NCI-H345 (cell line): ENCODE results near the gene ALDH1A1.

Experiments used
- DNase-seq: peaks from one replicate; lab custom pipeline; 2025; lab: John Stamatoyannopoulos, UW

ALDH1A1 gene

DNA sequence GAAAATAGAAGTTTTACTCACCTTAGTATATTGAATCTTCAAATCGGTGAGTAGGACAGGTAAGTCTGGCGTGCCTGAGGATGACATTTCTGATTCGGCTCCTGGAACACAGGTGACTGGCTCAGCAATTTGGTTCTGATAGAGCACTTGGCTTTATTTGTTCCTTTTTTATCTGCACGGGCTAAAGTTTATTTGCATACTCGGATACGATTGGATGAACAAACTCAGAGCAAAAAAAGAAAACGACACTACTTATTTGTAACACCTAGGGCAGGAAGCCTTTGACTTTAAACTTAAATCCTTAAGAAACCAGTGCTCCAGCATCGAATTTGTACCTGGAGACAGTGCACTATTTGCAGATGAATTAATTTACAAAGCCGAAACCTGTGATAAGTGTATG, at the start of gene ALDH1A1:
ALDH1A1 (minus strand) TSS at position 140 of the 400 bp plus-strand sequence; CDS start at position 87, 53 bp downstream.
- no peak for DNase-seq

DNA sequence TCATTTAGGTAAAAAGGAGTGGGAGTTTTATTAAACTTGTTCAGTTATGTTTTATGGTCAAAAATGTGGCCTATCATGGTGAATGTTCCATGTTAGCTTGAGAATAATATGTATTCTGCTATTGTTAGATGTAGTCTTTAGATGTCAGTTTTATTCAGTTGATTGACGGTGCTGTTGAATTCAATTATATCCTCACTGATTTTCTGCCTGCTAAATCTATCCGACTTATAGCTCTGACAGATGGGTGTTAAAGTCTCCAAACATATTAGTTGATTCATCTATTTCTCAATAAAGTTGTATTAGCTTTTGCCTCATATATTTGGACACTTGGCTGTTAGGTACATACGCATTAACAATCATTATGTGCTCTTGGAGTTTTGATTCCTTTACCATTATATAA, 49.0 kb upstream of the ALDH1A1 start:
- no peak for DNase-seq

DNA sequence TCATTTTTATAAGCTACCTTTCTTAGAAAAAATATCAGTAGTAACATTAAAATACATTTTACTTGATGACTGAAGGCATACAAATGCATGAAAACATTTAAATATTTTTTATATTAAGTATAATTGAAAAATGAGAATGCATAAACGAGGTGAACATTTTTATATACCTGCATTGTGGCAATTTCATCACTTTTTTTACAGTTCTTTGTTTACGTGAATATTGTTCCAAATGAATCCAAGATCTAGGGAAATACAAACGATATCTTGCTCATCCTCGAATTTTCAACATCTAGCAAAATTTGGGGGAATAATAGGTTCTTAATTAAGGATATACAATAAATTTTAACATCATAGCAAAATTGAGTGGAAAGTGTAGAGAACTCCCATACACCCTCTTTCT, 45.5 kb upstream of the ALDH1A1 start:
- no peak for DNase-seq

DNA sequence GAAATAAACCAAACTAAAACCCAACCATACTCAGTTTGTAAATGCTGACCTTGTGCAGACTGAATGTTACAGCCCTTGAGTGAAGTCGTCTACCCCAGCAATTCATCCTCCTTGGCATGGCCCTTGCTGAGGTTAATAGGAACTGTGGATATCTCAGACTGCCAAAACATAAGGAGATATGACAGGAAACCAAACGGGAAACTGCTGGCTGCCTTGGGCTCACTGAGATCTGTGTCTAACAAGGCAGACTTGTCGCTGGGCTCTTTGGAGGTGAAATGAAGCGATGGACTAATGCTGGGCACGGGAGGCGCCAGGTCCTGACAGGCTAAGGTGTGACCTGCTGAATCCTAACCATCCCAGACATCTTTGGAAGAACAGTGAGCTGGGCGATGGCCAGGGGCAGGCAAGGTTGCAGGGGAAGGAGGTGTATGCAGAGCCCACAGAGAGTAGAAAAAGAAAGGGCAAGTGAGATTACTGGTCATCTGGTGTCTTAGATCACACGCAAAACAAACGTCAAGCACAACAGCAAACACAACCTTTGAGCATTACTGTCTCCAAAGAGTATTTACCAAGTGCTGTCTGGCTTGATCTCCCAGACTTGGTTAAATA, 44.6 kb upstream of the ALDH1A1 start:
- no peak for DNase-seq

DNA sequence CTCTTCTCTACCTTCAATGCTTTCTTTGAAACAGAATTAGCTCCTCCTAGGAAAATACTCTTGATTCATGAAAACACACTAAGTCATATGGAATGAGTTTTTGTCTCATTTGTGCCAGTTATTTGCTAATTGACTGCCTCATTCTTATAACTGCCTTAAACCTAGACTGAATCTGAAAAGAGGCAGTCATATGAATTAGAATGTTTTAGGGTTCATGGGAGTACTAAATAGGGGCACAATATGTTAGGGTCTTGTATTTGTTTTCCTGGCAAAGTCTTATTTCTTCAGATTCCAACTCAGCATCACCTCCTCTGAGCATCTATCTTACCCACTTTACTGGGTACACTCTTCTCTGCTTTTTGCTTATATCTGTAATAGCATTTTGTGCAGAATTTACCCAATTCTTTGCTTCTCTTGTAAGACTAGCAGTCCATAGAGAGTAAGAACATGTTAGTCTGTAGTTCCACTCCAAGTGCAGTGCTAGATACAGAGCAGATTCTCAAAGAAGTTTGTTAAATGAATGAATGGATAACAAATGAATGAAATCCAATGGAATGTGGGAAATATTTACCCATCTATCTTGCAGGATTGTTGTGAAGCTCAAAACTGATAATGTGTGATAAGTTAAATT, 43.9 kb upstream of the ALDH1A1 start:
- no peak for DNase-seq

DNA sequence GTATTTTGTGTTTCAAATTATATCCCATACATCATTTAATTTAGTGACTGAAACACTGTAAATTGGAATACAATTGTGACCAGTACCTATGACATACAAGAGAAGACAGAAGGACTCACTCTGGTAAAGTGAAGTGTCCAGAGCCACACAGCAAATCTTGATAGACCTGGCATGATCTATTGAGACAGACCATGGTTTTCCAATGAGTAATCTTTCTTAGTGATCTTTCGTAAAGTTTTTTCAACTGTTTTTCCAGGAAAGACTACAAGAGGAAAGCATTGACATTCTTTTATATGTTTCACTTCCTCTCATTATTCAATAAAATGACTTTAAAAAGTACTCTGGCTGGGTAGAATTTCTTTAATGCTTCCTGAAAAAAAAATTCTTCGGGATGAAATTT, 43.3 kb upstream of the ALDH1A1 start:
- DNase-seq = no peak

DNA sequence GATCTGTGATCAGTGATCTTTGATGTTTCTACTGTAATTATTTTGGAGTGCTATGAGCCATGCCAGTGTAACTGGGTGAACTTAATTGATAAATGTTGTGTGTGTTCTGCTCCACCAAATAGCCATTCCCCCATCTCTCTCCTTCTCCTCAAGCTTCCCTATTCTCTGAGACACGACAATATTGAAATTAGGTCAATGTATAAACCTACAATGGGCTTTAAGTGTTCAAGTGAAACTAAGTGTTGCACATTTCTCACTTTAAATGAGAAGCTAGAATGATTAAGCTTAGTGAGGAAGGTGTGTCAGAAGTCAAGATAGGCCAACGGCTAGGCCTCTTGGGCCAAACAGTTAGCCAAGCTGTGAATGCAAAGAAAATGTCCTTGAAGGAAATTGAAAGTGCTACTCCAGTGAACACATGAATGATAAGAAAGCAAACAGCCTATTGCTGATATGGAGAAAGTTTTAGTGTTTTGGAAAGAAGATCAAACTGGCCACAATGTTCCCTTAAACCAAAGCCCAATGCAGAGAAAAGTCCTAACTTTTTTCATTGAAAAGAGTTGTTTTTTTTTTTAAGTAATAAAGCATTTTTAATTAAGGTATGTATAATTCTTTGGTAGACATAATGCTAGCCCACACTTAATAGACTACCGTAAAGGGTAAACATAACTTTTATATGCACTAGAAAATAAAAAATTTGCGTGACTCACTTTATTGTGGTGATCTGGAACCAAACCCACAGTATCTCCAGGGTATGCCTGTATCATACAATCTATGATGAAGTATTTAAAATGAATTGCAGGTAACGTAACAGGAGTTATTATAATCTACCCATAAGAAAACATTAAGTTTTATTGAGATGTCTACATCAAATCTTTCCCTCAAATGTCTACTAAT, 42.5 kb upstream of the ALDH1A1 start:
- no peak for DNase-seq

DNA sequence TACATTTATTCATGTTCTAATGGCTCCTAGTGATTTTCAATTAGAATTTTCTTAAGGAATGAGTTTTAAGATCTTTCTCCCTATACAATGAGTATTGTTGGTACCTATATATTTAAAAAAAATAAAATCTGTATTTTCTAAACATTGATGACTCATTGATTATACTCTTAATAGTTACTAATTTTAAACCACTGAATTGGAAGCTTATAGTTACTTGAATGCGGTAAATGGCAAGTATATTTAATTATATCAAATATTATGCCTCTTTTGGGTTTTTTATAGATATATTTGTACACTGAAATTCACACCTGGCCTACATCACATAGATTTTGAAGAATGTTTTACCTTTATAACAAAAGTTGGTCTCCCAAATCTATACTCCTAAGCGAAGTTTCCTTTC, 38.9 kb upstream of the ALDH1A1 start:
- no peak for DNase-seq

DNA sequence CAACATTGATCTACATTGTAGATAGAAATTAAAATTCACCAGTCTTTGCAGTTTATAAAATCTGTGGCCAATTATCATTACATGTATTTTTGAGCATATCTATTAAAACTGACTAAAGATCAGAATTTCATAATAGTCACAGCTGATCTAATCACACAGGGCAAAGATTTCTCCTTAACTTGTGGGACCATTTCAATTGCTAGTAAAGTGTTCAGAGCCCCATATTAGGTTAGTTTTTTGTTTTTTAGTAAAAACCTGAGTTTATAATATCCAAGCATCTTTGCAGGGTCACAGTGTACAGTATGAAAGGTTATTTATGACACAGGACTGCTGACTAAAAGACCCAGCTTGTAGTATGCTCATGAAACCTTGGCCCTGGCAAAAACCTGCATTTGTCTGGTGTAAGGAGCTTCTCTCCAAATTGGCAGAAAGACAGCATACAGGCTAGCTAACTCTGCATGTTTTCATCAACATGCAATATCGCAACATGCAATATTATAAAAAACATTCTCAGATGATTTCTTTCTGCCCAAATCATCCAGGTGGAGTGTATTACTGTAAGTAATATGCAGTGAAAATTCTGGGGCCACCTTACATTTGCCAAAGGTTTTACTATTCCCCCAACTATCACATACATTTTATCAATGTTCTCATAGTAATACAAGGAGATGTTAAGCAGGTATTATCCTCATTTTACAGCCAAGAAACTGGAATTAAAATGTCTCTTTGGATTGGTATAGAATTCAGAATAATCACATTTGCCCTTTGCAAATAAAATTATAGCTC, 37.7 kb upstream of the ALDH1A1 start:
- DNase-seq = no peak

DNA sequence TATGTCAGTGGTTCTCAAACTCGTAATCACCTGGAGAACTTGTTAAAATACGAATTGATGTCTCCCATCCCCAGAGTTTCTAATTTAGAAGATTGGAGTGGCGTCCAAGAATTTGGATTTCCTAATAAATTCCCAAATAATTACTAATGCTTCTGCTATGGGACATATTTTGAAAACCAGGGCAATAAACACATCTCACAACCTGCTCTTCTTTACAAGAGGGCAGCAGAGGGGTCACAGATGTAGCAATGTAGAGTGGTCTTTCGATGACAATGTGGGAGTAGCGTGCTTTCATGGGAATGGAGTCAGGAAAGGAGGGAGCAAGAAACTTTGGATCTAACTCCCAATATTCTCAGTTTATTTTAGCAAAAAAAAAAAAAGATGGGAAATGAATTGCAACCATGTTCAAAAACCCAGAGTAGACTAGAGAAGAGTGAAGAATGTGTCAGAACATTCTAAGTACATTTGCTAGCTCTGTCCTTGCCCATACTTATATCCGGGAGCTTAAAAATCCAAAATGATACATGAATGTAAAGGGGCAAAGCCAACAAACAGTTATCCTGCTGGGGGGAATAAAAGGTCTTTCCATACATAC, 33.8 kb upstream of the ALDH1A1 start:
- DNase-seq = no peak

DNA sequence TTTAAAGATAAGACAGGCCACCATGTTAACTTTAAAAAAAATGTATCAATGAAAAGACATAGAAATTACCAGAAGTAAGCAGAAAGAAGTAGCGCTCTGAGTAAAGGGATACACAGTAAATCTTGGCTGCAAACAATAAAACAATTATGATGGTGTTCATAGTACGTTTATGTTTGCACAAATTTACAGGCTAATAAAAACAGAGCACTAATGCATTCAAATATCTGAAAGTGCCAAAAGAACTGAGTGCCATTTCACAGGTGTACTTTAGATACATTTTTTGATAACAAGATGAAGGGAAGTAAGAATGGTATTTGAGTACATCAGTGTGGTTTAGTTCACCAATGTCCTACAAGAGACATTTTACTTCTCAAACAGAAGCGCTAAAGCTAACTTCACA, 32.9 kb upstream of the ALDH1A1 start:
- DNase-seq = no peak

DNA sequence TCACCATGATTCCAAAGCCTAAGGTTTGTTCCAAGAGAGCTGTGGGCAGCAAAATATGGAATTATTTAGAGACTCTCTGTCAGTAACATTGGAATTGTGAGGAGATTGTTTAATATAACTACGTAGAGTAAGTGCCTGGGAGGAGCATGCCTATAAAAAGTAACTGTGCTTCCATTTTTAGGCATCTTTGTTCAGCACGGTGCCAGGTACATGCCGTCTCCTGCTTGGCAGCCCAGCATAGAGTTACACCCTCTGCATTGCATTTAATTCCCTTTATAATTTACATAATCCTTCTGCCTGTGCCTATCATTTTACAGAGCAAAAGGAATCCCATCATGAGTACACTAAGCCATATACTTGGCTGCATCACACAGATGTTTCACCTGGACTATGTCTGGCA, 32.1 kb upstream of the ALDH1A1 start:
- DNase-seq = no peak

DNA sequence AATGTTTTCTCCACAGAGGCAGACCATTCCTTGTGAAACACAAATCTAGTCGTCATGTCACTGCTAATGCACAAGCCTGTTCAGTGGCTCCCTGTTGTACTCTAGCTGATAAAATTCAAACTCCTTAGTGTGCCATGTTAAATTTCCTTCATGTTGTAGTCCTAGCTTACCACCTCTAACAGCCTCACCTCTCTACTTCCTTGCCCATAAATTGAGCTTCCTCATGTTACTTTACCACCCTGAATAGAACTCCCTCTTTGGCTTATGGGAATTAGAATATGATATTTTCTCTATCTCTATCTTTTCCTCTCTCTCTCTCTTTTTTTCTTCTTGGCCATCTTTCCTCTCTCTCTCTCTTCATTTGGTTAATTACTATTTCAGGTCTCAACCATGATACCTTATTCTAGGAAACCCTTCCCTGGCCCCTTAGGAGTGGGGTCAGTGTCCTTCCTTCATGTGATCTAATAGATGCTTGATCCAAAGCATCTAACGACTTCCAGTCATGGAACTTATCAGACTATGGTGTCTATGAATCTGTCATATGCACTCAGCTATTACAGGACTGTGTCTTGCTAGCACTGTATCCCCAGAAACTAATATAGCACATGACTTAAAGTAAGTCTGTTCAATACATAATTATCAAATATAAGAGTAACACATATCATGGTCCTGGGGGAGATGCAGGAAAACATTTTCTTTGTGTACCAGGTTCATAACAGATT, 31.5 kb upstream of the ALDH1A1 start:
- DNase-seq = no peak

DNA sequence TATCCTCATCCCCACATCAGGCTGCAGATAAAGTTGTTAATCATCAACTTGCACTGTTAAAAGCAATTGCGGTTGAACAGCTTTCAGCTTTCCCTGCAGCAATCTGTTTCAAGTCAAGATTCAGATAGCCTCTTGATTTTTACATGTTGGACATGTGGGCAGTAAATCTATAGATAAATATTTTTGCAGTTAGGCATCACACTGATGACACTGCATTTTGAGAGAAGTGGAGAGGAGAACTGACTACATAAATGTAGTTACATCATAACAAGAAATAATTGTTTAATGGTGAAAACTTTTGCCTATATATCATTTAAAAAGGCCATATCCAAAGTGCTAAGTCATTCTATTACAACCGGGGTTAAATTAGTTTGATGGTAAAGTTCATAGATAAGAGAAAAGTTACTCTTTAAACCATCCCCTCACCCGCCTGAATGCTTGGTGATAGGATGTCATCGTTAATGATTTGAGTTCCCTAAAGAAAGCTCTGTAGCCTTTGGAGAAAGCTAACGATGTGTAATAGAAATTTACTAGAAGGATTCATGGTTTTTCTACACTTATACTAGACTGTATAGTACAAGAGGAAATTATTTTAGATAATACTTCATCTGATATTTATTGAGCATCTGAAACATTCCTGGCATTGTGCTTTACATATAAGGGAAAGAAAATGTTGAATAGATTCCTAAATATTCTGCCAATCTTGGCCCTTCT, 30.8 kb upstream of the ALDH1A1 start:
- DNase-seq = no peak

DNA sequence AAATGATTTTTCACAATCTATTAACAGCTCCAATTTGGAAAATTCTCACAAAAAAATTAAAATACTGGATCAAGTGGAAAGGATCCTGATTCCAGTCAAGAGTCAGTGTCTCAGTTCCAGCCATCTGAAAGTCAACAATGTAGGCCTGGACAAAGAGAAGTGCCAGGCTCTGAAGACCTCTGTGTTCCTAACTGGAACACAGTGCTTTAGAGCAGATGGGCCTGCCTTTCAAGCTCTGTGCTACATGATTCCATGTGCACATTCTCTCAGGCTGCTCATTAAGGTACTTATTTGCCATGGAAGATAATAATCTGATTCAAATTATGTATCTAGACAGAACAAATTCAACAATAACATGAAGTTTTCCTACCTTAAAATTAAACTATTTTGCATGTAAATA, 30.2 kb upstream of the ALDH1A1 start:
- DNase-seq = no peak

DNA sequence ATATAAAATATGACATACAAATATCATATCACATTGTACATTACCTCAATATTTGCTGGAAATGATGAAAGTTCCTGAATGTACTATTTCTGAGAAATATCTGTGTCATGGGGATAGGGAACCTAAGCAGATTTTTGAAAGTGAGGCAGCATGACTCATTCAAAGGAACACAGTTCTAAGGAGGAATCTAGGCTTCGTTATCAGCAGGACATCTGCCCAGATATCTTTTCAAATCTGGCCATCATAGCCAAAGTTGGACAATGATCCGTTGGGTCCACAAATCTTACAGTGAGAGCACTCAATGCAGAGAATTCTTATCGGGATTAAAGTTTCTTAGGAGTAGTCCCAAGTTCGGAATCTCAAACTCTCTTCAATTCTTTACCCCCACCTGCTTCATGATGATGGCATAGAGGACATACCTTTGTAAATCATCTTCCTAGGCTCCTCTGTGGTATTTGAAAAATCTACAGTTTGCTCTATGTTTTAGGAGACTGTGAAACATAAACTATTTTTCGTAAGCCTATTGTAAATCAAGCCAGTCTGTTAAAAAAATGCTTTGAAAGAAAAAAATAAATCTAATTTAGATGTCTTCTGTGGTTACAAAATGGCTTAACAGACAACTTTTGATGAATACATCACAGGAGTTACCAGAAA, 29.4 kb upstream of the ALDH1A1 start:
- no peak for DNase-seq

DNA sequence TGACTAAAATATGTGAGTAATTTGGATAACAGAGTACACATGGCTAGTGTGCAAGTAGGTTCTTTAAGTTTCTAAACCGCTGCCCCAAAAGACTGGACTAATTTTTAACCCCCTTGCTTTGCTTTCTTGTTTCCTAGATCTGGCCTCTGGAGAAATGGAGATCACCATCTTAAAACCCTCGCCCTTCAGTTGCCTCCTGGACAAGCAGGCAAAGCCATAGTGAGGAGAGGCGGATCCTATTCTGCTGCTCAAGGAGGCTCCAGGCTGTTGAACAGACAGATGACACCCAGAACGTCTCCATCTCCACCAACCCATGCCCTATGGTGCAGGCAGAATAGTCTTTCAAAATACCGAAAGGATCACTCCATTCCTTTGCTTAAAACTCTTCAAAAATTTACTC, 28.6 kb upstream of the ALDH1A1 start:
- DNase-seq = no peak

DNA sequence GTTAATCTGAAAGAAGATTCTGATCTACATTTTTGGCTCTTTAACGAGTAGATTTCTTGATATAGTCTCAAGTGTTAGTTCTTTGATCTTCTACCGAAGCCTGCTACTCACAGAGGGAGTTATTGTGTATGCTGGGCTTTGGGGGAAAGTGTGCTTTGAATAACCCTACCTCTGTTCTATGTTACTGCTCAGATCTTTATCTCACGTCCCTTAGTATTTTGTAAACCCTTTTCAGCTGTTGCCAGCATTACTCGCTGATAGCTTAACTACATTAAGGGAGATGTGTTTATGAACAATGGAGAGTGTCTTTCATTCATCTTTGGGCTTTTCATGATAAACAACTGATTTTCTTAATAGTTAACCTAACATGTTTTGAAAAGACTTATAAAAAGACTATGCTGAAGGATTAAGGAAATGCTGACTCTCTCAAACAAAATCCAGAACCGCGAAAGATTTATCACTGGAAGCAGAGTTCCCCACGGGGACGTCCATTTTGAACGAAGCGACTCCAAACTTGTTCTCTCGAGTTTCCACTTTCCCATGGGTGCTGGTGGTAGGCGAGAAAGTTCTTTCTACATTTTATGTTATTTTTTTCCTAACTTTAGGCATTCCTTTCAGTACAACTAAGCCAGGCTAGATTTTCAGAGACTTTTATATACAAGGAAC, 27.9 kb upstream of the ALDH1A1 start:
- DNase-seq = no peak

DNA sequence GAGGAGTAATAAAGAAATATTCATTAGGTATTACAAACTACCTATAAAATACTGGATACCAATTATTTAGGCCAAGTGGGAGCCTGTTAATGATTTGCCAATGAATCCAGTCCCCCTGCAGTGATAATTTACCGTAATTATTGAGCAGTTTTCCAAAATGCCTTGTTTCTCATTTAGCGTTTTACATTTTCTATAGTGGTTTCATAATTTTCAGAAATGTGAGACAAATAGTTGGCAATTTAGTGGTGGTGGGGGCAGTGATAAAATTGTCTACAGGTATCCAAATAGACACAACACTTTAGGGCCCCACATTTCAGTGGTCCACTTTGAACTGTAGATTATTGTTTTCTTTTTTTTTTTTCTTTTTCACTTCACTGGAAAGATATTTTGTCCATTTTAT, 27.3 kb upstream of the ALDH1A1 start:
- DNase-seq = no peak
